ENCODE measurements around the gene PDE4D. TPM values are rescaled to one million over a fixed set of nuclear protein-coding genes. Genes with fewer than 3 reads are reported as not detected.

PDE4D gene
- total and polyA plus RNA-seq, 2 of the 4 experiments (the other 2 are of a cell fraction): 1.4 to 7.9 TPM

DNA sequence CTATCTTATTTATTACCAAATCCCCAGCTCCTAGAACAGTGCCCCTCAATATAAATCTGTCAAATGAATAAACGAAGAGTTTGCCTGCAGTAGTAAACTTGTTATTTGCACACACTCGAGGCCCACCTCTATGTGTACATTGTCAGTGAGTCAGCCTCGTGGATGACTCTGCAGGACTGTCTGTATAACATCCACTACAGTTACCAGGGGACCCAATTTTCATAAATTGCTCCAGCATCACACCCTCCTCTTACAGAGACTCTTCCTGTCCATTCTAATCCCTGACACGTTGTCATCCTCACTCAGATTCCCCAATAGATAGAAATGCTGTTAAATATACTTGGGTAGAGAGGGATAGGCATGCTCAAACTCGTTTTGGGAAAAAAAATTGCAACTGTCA, 832.1 kb downstream of the PDE4D start:
- Histone ChIP-seq H2BK15ac (ENCODE audit: low read depth, low read length) (no peak overlapping the region), H3K18ac (ENCODE audit: low read depth, low read length) (peak overlapping the region; percentile 69; the same call in 1 of the 2 replicates), H3K14ac (replicated peaks; ENCODE audit: low read depth, low read length) (no peak overlapping the region), H2AFZ (replicated peaks; ENCODE audit: low read length, poor library complexity) (no peak overlapping the region), H4K91ac (ENCODE audit: insufficient read depth, low read depth, low read length) (no peak overlapping the region), H4K8ac (ENCODE audit: low read depth in 2 of 2, low read length in 2 of 2) (no peak overlapping the region), H2AK5ac (ENCODE audit: low read depth, low read length) (no peak overlapping the region), H2BK120ac (ENCODE audit: low read depth, low read length) (no peak overlapping the region), H3K36me3 (ENCODE audit: control insufficient read depth, insufficient read depth, low read length) (no peaks in the 10 kb centered on the region), H3K79me1 (ENCODE audit: low read depth in 1 of 2, low read length in 2 of 2) (0 out of 4 replicates have a peak, but pooled peaks cover 0 to 3% of the 10 kb centered on the region in 2 experiments), H3K4me1 (ENCODE audit: control insufficient read depth, insufficient read depth, low read length) (peaks cover 10% of the 10 kb centered on the region), H3K27ac (ENCODE audit: insufficient read depth, low read length) (no peak overlapping the region), H3K27me3 (ENCODE audit: control insufficient read depth, insufficient read depth, low read length) (no peaks in the 10 kb centered on the region), H4K5ac (ENCODE audit: low read depth, low read length) (no peak overlapping the region), H4K20me1 (ENCODE audit: insufficient read depth, low read length) (no peaks in the 10 kb centered on the region), H2BK20ac (ENCODE audit: low read depth, low read length) (no peak overlapping the region), H3K4ac (ENCODE audit: low read depth, low read length) (no peak overlapping the region; the same call in 1 of the 2 replicates), H3K23ac (ENCODE audit: low read depth, low read length) (no peak overlapping the region), H2BK5ac (ENCODE audit: low read depth, low read length, poor library complexity, severe bottlenecking) (no peak overlapping the region), H3K9ac (ENCODE audit: low read depth, low read length) (no peak overlapping the region), H3K9me3 (ENCODE audit: control insufficient read depth, insufficient read depth, low read length) (no peaks in the 10 kb centered on the region), H3K9me1 (ENCODE audit: insufficient read depth, low read length) (peaks cover 4% of the 10 kb centered on the region; the same call in 1 of the 2 replicates), H2AK9ac (replicated peaks; ENCODE audit: low read depth, low read length, poor library complexity) (no peak overlapping the region), H3K4me3 (ENCODE audit: insufficient read depth, low read depth, low read length) (no peak overlapping the region), H3K4me2 (ENCODE audit: low read depth, low read length) (no peak overlapping the region; the same call in 1 of the 2 replicates), H3K56ac (ENCODE audit: extremely low read depth, insufficient read depth, low read length) (no peak overlapping the region)
- BruUV-seq (replicated peaks): no TSS peak
- WGBS, 2 experiments (ENCODE audit: extremely low coverage in 2 of 2, insufficient read length in 1 of 2): no CpG with 5 or more reads among the region's 5 CpGs
- DNase-seq: peak; percentile 68
- peak; percentile 82 for ATAC-seq (ENCODE audit: low read depth)
- POLR2A ChIA-PET (ENCODE audit: unreplicated experiment): no interaction called here
- CTCF ChIA-PET: no interaction called here
- dilution Hi-C loops (cut with HindIII; ENCODE audit: low sequenced_read_pairs, unreplicated experiment) (no loop called here), intact Hi-C loops (cut with micrococcal nuclease) (no loop called here), in situ Hi-C loops (cut with MboI; ENCODE audit: low sequenced_read_pairs) (no loop called here)
- TF ChIP-seq NFE2L2 (IDR thresholded peaks at IDR 0.05; ENCODE audit: low read depth, low read length): peak; percentile 78
- TF ChIP-seq MAZ (IDR thresholded peaks at IDR 0.05; ENCODE audit: borderline replicate concordance, low read depth, low read length): no peak
- TF ChIP-seq FOS (IDR thresholded peaks at IDR 0.05; ENCODE audit: low read depth, low read length): peak; percentile 35; the same call in 1 of the 2 replicates
- TF ChIP-seq MAFK (IDR thresholded peaks at IDR 0.05; ENCODE audit: low read depth, low read length): 0 out of 2 replicates have a peak, but pooled peaks have one; percentile 9
- TF ChIP-seq RFX5 (IDR thresholded peaks at IDR 0.05; ENCODE audit: low read depth, low read length): no peak
- no peak for TF ChIP-seq SMC3 (IDR thresholded peaks at IDR 0.05; ENCODE audit: low read depth, low read length)
- TF ChIP-seq CHD1 (IDR thresholded peaks at IDR 0.05; ENCODE audit: low read depth, low read length): no peak
- no peak for TF ChIP-seq MXI1 (IDR thresholded peaks at IDR 0.05; ENCODE audit: borderline replicate concordance, low read depth, low read length)
- TF ChIP-seq, protein P1, sequence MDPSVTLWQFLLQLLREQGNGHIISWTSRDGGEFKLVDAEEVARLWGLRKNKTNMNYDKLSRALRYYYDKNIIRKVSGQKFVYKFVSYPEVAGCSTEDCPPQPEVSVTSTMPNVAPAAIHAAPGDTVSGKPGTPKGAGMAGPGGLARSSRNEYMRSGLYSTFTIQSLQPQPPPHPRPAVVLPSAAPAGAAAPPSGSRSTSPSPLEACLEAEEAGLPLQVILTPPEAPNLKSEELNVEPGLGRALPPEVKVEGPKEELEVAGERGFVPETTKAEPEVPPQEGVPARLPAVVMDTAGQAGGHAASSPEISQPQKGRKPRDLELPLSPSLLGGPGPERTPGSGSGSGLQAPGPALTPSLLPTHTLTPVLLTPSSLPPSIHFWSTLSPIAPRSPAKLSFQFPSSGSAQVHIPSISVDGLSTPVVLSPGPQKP (IDR thresholded peaks at IDR 0.05; ENCODE audit: borderline replicate concordance, low read depth, low read length): no peak
- TF ChIP-seq, protein P2, sequence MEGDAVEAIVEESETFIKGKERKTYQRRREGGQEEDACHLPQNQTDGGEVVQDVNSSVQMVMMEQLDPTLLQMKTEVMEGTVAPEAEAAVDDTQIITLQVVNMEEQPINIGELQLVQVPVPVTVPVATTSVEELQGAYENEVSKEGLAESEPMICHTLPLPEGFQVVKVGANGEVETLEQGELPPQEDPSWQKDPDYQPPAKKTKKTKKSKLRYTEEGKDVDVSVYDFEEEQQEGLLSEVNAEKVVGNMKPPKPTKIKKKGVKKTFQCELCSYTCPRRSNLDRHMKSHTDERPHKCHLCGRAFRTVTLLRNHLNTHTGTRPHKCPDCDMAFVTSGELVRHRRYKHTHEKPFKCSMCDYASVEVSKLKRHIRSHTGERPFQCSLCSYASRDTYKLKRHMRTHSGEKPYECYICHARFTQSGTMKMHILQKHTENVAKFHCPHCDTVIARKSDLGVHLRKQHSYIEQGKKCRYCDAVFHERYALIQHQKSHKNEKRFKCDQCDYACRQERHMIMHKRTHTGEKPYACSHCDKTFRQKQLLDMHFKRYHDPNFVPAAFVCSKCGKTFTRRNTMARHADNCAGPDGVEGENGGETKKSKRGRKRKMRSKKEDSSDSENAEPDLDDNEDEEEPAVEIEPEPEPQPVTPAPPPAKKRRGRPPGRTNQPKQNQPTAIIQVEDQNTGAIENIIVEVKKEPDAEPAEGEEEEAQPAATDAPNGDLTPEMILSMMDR (conservative IDR thresholded peaks at IDR 0.05; ENCODE audit: low read depth, low read length): no peak
- TF ChIP-seq, protein P3, sequence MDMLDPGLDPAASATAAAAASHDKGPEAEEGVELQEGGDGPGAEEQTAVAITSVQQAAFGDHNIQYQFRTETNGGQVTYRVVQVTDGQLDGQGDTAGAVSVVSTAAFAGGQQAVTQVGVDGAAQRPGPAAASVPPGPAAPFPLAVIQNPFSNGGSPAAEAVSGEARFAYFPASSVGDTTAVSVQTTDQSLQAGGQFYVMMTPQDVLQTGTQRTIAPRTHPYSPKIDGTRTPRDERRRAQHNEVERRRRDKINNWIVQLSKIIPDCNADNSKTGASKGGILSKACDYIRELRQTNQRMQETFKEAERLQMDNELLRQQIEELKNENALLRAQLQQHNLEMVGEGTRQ (IDR thresholded peaks at IDR 0.05; ENCODE audit: low read depth, low read length): no peak
- TF ChIP-seq POLR2A (IDR thresholded peaks at IDR 0.05; ENCODE audit: low read depth, low read length): no peak
- no peak for TF ChIP-seq BHLHE40 (IDR thresholded peaks at IDR 0.05; ENCODE audit: low read depth, low read length)
- no peak for TF ChIP-seq RAD21 (IDR thresholded peaks at IDR 0.05; ENCODE audit: low read length)
- TF ChIP-seq CEBPB (IDR thresholded peaks at IDR 0.05; ENCODE audit: low read depth, low read length): no peak
- no peak for TF ChIP-seq RCOR1 (IDR thresholded peaks at IDR 0.05; ENCODE audit: insufficient replicate concordance, low read length)

Data from IMR-90 (cell line).